GM12891 (cell line): ENCODE measurements around the gene NAA16.
A peak's percentile ranks its signal among the peaks of the same experiment; 100 is the strongest.

Source experiments
- DNase-seq: peaks from one replicate; pipeline ENCODE4 v3.0.0; 2011; ENCODE audit warnings: low spot score; ENCODE audit not compliant: insufficient read length
- FAIRE-seq: peaks from 2 replicates; lab custom pipeline; 2011; peaks lifted over from hg19 to GRCh38; lab: Jason Lieb, UNC
- PAX5 ChIP-seq: IDR thresholded peaks from 2 replicates; pipeline ENCODE4 v1.6.1; 2011; ENCODE audit warnings: low read length, moderate library complexity, mild to moderate bottlenecking; ENCODE audit not compliant: insufficient read depth, severe bottlenecking
- POLR2A ChIP-seq: IDR thresholded peaks from 2 replicates; pipeline ENCODE4 v1.6.1; 2011; ENCODE audit warnings: low read depth, low read length, control low read depth
- POLR2AphosphoS5 ChIP-seq: IDR thresholded peaks from 2 replicates; pipeline ENCODE4 v1.6.1; 2011; ENCODE audit warnings: low read depth, low read length, control low read depth
- POU2F2 ChIP-seq: IDR thresholded peaks from 2 replicates; pipeline ENCODE4 v1.6.1; 2011; ENCODE audit warnings: low read depth, mild to moderate bottlenecking, control low read depth, low read length, moderate library complexity
- SPI1 ChIP-seq: IDR thresholded peaks from 2 replicates; pipeline ENCODE4 v1.6.1; 2011; ENCODE audit warnings: low read depth, low read length, control low read depth
- TAF1 ChIP-seq: IDR thresholded peaks from 2 replicates; pipeline ENCODE4 v1.6.1; 2011; ENCODE audit warnings: low read depth, low read length, control low read depth

Gene NAA16

DNA sequence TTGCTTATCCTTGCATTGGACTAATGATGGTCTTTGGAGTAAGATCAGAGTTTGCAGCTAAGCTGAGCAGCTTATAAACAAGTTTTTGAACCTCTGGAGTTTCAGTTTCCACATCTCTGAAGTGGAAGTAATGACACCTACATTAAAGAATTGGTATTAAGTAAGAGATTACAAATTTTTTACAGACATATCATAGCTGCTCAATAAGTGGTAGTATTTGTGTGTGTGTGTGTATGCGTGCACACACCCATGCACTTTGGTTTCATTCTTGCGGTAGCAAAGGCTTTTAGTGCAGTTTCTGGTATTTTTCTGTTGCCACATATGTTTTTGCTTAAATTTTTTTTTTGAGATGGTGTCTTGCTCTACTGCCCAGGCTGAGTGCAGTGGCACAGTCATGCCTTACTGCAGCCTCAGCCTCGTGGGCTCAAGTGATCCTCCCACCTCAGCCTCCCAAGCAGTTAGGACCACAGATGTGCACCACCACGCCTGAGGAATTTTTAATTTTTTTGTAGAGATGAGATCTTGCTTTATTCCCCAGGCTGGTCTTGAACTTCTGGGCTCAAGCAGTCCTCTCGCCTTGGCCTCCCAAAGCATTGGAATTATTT, 4.5 kb downstream of the NAA16 start:
- DNase-seq = no peak

DNA sequence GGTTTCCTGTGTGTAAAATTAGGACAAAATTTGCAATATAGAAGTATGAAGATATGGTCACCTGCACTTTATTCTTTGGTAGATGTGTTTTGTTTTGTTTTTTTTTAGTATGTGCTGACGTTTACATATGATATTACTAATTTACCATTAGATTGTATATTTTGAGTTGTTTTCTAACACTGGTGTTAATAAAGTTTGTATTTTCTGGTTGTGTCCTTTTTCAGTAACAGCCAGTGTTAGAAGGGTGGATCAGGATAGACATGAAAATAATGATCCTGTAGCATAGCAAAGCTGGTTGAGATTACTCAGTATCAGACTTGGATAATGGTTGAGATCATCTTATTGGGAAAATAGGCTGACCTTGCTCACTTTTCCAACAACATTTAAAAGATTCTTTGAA, 6.2 kb downstream of the NAA16 start:
- DNase-seq (no peak), FAIRE-seq (no peak)
- no peak for TF ChIP-seq POLR2A
- no peak for TF ChIP-seq PAX5
- TF ChIP-seq SPI1 = no peak
- no peak for TF ChIP-seq POLR2AphosphoS5
- no peak for TF ChIP-seq POU2F2
- no peak for TF ChIP-seq TAF1

More for the DNA sequence above, 4.5 kb downstream of the NAA16 start:
- no peak for TF ChIP-seq SPI1
- FAIRE-seq = no peak

DNA sequence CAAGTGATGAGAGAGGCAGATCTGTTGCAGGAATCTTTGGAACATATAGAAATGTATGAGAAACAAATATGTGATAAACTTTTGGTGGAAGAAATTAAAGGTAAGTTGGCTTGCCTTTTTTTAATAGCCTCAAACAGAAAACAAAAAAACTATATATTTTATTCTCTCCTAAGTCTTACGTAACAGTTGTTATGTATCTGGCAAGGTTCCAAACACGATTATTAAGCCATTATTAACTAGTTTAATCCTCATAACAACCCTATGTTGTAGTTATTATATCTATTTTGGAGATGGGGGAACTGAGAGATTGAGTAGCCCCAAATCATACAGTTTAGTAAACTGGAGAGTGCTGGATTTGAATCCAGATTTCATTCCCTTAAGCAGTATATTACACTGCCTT, 14.7 kb downstream of the NAA16 start:
- TF ChIP-seq POU2F2 (no peak), POLR2AphosphoS5 (no peak)
- FAIRE-seq = no peak
- no peak for DNase-seq

DNA sequence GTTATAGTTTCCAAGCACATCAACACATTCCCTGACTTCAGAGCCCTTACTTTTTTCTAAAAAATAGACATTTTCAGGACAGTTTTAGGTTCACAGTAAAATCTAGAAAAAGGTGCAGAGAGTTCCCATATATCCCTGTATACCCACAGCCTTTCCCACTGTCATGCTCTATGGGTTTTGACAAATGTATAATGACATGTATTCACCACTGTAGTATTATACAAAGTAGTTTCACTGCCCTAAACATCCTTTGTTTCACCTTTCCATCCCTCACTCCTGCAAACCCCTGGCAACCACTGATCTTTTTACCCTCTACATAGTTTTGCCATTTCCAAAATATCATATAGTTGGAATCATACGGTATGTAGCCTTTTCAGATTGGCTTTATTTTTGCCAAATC, 15.6 kb downstream of the NAA16 start:
- FAIRE-seq = peak; percentile 54
- DNase-seq = no peak
- no peak for TF ChIP-seq SPI1
- TF ChIP-seq POLR2AphosphoS5 = no peak
- TF ChIP-seq PAX5 = no peak
- no peak for TF ChIP-seq TAF1
- no peak for TF ChIP-seq POLR2A
- TF ChIP-seq POU2F2 = no peak

DNA sequence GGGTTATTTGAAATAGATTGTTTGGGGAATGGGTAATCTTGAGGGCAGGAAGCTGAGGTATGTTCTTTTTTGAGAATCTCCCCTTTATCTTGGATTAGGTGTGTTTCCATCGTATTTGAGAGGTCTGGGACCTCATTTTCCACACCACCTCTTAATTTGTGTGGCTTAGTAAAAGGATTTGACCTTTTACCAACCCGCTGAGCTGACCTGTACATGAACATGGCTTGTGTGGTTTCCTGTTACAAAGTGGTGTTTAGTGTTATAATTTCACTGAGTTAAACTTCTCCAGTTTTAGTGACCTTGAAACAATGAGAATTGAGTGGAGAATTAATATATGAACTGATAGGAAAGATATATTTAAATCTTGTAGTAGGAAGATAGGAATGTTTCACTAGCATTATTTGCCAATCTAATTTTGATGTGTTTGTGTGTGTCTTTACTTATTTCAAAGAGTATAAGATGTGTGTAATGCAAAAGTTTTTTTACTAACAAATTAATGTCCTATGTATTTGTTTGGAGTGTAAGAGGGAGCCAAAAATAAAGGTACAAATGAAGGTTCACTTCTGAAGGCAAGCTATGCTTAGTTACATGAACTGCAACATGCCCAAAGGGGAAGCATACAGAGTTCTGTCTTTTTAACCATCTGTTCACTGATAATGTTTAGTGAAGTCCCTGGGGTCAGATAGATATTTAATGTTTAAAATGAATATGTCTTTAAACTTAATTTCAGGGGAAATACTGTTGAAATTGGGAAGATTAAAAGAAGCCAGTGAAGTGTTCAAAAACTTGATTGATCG, 17.1 kb downstream of the NAA16 start:
- no peak for FAIRE-seq
- TF ChIP-seq TAF1 = no peak
- no peak for TF ChIP-seq PAX5
- TF ChIP-seq POLR2A = no peak
- TF ChIP-seq SPI1 = no peak
- no peak for TF ChIP-seq POLR2AphosphoS5
- no peak for TF ChIP-seq POU2F2
- DNase-seq = no peak

DNA sequence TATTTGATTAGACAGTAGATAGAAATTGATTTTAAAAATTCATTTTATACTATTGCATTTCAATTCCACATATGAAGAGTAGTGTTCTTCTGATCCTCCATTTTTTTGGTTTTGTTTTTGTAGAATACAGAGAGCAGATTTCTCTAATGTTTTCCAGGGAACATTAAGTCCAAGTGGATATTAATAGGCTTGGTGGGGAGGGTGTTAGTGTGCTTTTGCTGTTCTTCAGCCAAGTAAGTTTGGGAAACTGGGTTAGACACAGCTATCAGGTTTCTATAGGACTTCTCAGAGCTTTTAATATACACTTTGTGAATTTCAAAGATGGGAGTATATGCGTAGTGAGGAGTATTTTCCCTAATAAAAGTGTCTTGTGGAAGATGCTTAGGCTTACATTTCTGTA, 21.8 kb downstream of the NAA16 start:
- no peak for FAIRE-seq
- TF ChIP-seq POU2F2 = no peak
- no peak for TF ChIP-seq POLR2A
- TF ChIP-seq PAX5 = no peak
- no peak for TF ChIP-seq POLR2AphosphoS5
- no peak for TF ChIP-seq SPI1
- no peak for TF ChIP-seq TAF1
- no peak for DNase-seq

DNA sequence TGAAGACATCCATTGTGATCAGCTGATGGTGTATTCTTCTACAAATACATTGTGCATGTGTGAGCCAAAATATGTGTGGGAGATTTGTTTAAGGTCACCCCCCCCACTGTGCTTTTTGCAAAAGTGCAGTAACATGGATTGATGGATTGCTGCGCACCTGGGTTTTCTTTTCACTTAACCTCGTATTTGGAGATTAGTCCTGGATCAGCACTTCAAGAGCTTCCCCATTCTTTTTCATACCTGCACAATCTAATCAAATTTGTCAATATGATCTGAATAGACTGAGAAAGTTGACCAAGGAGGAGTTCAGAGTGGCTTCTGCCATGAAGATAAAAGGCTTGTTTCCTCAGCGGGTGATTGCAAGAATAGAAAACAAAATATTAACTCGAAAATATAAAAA, 23.7 kb downstream of the NAA16 start:
- FAIRE-seq = no peak
- TF ChIP-seq TAF1 (no peak), POLR2AphosphoS5 (no peak), POU2F2 (no peak), SPI1 (no peak), POLR2A (no peak), PAX5 (no peak)
- DNase-seq = no peak

DNA sequence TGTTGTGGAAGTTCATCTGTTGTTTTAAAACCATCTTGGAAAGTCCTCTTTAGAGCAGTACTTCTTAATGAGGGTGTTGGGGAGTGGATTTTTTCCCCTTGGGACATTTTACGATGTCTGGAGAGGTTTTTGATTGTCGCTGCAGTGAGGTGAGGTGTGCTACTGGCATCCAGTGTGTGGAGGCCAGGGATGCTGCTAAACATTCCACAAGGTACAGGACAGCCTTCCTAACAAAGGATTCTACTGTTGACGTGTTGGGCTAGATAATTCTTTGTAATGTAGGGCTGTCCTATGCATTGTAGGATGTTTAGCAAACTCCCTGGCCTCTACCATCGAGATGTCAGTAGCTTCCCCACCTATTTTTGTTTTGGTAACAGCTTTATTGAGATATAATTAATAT, 33.3 kb downstream of the NAA16 start:
- DNase-seq (no peak), FAIRE-seq (no peak)
- TF ChIP-seq PAX5 = no peak
- TF ChIP-seq POLR2AphosphoS5 = no peak
- no peak for TF ChIP-seq POU2F2
- TF ChIP-seq TAF1 = no peak
- TF ChIP-seq POLR2A = no peak
- TF ChIP-seq SPI1 = no peak

DNA sequence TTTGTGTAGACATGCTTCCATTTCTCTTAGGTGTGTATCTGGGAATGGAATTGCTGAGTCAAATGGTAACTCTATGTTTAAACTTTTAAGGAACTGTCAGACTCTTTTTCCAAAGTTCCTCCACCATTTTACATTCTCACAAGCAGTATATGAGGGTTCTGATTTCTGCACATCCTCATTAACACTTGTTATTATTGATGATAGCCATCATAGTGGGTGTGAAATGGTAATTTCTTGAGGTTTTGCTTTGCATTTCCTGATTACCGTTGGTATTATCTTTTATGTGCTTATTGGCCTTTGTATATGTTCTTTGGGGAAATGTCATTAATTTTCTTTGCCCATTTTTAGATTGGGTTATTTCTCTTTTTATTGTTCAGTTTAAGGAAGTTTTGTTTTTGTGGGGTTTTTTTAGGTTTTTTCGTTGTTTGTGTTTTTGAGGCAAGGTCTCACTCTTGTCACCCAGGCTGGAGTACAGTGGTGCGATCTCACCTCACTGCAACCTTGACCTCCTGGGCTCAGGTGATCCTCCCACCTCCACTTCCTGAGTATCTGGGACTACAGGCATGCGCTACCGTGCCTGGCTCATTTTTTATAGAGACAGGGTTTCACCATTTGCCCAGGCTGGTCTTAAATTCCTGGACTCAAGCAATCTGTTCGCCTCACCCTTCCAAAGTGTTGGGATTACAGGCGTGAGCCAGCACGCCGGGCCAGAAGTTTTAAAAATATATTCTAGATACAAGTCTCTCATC, 34.3 kb downstream of the NAA16 start:
- FAIRE-seq = no peak
- TF ChIP-seq PAX5 (no peak), POLR2A (no peak), TAF1 (no peak), SPI1 (no peak), POU2F2 (no peak), POLR2AphosphoS5 (no peak)

More for the DNA sequence above, 34.3 kb downstream of the NAA16 start:
- DNase-seq = no peak
